ENCODE results near the gene CCT7.

Gene CCT7

GRCh38 chr2:73292906-73293533, 58.9 kb downstream of the CCT7 start:
- no peaks in the 10 kb centered on the region for H3K79me2 ChIP-seq (ENCODE audit: low read length)
- peaks cover 40% of the 10 kb centered on the region for H3K27me3 ChIP-seq (ENCODE audit: low read depth, low read length)
- H3K9ac ChIP-seq (ENCODE audit: low read length): peak overlapping the region; percentile 39
- H3K4me3 ChIP-seq (ENCODE audit: low read length): peak overlapping the region; percentile 84
- no peaks in the 10 kb centered on the region for H3K4me1 ChIP-seq (ENCODE audit: low read length)
- H3K36me3 ChIP-seq (replicated peaks; ENCODE audit: low read depth, low read length): no peaks in the 10 kb centered on the region
- H4K20me1 ChIP-seq (ENCODE audit: insufficient read depth, low read length): no peaks in the 10 kb centered on the region
- peak overlapping the region; percentile 75 for H3K4me2 ChIP-seq (ENCODE audit: low read length)
- H3K9me3 ChIP-seq (ENCODE audit: insufficient read depth, low read length): no peaks in the 10 kb centered on the region
- TF ChIP-seq CTCF (IDR thresholded peaks at IDR 0.05; ENCODE audit: low read depth, low read length): no peak
- TF ChIP-seq EZH2phosphoT487 (IDR thresholded peaks at IDR 0.05; ENCODE audit: low read depth): no peak
- no peak overlapping the region for H3K27ac ChIP-seq (ENCODE audit: low read length)
- peak overlapping the region; percentile 71 for H2AFZ ChIP-seq (ENCODE audit: low read depth, low read length)

GRCh38 chr2:73293534-73294171, 59.5 kb downstream of the CCT7 start, which contains the start of gene EGR4:
Gene EGR4 (minus strand): TSS chr2:73293548. CDS start chr2:73293317, 231 bp downstream.
- H3K36me3 ChIP-seq (replicated peaks; ENCODE audit: low read depth, low read length): no peaks in the 10 kb centered on the region
- H3K4me3 ChIP-seq (ENCODE audit: low read length): peak within 1 kb of the TSS; percentile 84
- H2AFZ ChIP-seq (ENCODE audit: low read depth, low read length): peak within 1 kb of the TSS; percentile 90
- H3K4me1 ChIP-seq (ENCODE audit: low read length): no peaks in the 10 kb centered on the region
- peaks cover 40% of the 10 kb centered on the region for H3K27me3 ChIP-seq (ENCODE audit: low read depth, low read length)
- H4K20me1 ChIP-seq (ENCODE audit: insufficient read depth, low read length): no peaks in the 10 kb centered on the region
- no peaks in the 10 kb centered on the region for H3K9me3 ChIP-seq (ENCODE audit: insufficient read depth, low read length)
- H3K4me2 ChIP-seq (ENCODE audit: low read length): peak within 1 kb of the TSS; percentile 77
- H3K9ac ChIP-seq (ENCODE audit: low read length): peak within 1 kb of the TSS; percentile 68
- TF ChIP-seq CTCF (IDR thresholded peaks at IDR 0.05; ENCODE audit: low read depth, low read length) (peak; percentile 21; the same call in 1 of the 2 replicates), EZH2phosphoT487 (IDR thresholded peaks at IDR 0.05; ENCODE audit: low read depth) (no peak)
- H3K27ac ChIP-seq (ENCODE audit: low read length): no peak within 1 kb of the TSS
- H3K79me2 ChIP-seq (ENCODE audit: low read length): no peaks in the 10 kb centered on the region

GRCh38 chr2:73294239-73294638, 60.1 kb downstream of the CCT7 start:
- Histone ChIP-seq H3K27me3 (ENCODE audit: low read depth, low read length) (peaks cover 40% of the 10 kb centered on the region), H4K20me1 (ENCODE audit: insufficient read depth, low read length) (no peaks in the 10 kb centered on the region), H3K27ac (ENCODE audit: low read length) (no peak overlapping the region), H3K36me3 (replicated peaks; ENCODE audit: low read depth, low read length) (no peaks in the 10 kb centered on the region), H3K4me1 (ENCODE audit: low read length) (no peaks in the 10 kb centered on the region), H3K79me2 (ENCODE audit: low read length) (no peaks in the 10 kb centered on the region), H2AFZ (ENCODE audit: low read depth, low read length) (no peak overlapping the region), H3K9ac (ENCODE audit: low read length) (no peak overlapping the region; the same call in 1 of the 2 replicates), H3K4me3 (ENCODE audit: low read length) (peak overlapping the region; percentile 84), H3K4me2 (ENCODE audit: low read length) (peak overlapping the region; percentile 77), H3K9me3 (ENCODE audit: insufficient read depth, low read length) (no peaks in the 10 kb centered on the region)
- no peak for TF ChIP-seq EZH2phosphoT487 (IDR thresholded peaks at IDR 0.05; ENCODE audit: low read depth)
- TF ChIP-seq CTCF (IDR thresholded peaks at IDR 0.05; ENCODE audit: low read depth, low read length): no peak

GRCh38 chr2:73295751-73296400, 61.8 kb downstream of the CCT7 start:
- Histone ChIP-seq H3K9ac (ENCODE audit: low read length) (no peak overlapping the region), H2AFZ (ENCODE audit: low read depth, low read length) (no peak overlapping the region), H3K4me1 (ENCODE audit: low read length) (no peaks in the 10 kb centered on the region), H3K9me3 (ENCODE audit: insufficient read depth, low read length) (no peaks in the 10 kb centered on the region), H3K27me3 (ENCODE audit: low read depth, low read length) (peaks cover 40% of the 10 kb centered on the region), H3K27ac (ENCODE audit: low read length) (no peak overlapping the region), H4K20me1 (ENCODE audit: insufficient read depth, low read length) (no peaks in the 10 kb centered on the region), H3K36me3 (replicated peaks; ENCODE audit: low read depth, low read length) (no peaks in the 10 kb centered on the region), H3K4me2 (ENCODE audit: low read length) (no peak overlapping the region), H3K79me2 (ENCODE audit: low read length) (no peaks in the 10 kb centered on the region), H3K4me3 (ENCODE audit: low read length) (no peak overlapping the region)
- no peak for TF ChIP-seq EZH2phosphoT487 (IDR thresholded peaks at IDR 0.05; ENCODE audit: low read depth)
- TF ChIP-seq CTCF (IDR thresholded peaks at IDR 0.05; ENCODE audit: low read depth, low read length): no peak
